Vagina (tissue), 2 donors: ENCODE data around the gene SPTLC3. TPM values are rescaled to one million over a fixed set of nuclear protein-coding genes. Genes with fewer than 3 reads are reported as not detected.

ENCODE experiments used
- DNase-seq, 2 donors: peaks; one replicate each; pipeline ENCODE4 v3.0.0-alpha.2; 2017; ENCODE audit errors: extremely low spot score in 2 of 2
- H3K27ac ChIP-seq: fragments of 200-600 bp; sonication (generic); one replicate; pipeline ENCODE4 v1.5.1; 2019
- H3K27me3 ChIP-seq: fragments of 200-600 bp; sonication (generic); one replicate; pipeline ENCODE4 v1.5.1; 2019
- H3K36me3 ChIP-seq, 2 donors: fragments of 200-600 bp; sonication (generic); one replicate each; pipeline ENCODE4 v1.5.1; 2017 to 2019
- H3K4me1 ChIP-seq: fragments of 200-600 bp; sonication (generic); one replicate; pipeline ENCODE4 v1.5.1; 2019
- H3K4me3 ChIP-seq, 2 donors: fragments of 200-600 bp; sonication (generic); 1 replicate in 1 of 2; 2 replicates in 1 of 2; pipeline ENCODE4 v1.5.1; 2016 to 2019
- H3K9me3 ChIP-seq: fragments of 200-600 bp; sonication (generic); one replicate; pipeline ENCODE4 v1.5.1; 2019
- POLR2A ChIP-seq, 2 donors: fragments of 450-650 bp; IDR thresholded peaks; one replicate each; pipeline ENCODE4 v1.6.1; 2017; ENCODE audit warnings: antibody characterized with exemption in 2 of 2, mild to moderate bottlenecking in 2 of 2, moderate library complexity in 2 of 2
- POLR2AphosphoS5 ChIP-seq, 2 donors: sonication (generic); formaldehyde crosslinking; IDR thresholded peaks; one replicate each; pipeline ENCODE4 v1.9.0; 2017; ENCODE audit warnings: antibody characterized with exemption in 2 of 2, mild to moderate bottlenecking in 2 of 2, low read depth in 1 of 2; ENCODE audit not compliant: insufficient read depth in 1 of 2
- intact Hi-C: fragments of 100-400 bp; cut with DNase I; formaldehyde crosslinking; loops from one replicate; pipeline ENCODE4 v1.15.1; 2023
- total RNA-seq: library from RNA; depleted of rRNA; stranded (reverse); fragments of >200 nt; gene quantifications from one replicate; pipeline ENCODE4 v1.2.3, GENCODE V29; 2016
- TF ChIP-seq, protein P1 (sequence below), 3 experiments: fragments of 450-650 bp in 2 of 3; fragments of 200-600 bp in 1 of 3; sonication (generic) in 1 of 3; IDR thresholded peaks; one replicate each; pipeline ENCODE4 v1.5.1; 2017 to 2019; ENCODE audit warnings: antibody characterized with exemption in 3 of 3, mild to moderate bottlenecking in 2 of 3, moderate library complexity in 2 of 3

Gene SPTLC3
- total RNA-seq, 1 donor from 2014 or later, result 5.9 TPM

DNA sequence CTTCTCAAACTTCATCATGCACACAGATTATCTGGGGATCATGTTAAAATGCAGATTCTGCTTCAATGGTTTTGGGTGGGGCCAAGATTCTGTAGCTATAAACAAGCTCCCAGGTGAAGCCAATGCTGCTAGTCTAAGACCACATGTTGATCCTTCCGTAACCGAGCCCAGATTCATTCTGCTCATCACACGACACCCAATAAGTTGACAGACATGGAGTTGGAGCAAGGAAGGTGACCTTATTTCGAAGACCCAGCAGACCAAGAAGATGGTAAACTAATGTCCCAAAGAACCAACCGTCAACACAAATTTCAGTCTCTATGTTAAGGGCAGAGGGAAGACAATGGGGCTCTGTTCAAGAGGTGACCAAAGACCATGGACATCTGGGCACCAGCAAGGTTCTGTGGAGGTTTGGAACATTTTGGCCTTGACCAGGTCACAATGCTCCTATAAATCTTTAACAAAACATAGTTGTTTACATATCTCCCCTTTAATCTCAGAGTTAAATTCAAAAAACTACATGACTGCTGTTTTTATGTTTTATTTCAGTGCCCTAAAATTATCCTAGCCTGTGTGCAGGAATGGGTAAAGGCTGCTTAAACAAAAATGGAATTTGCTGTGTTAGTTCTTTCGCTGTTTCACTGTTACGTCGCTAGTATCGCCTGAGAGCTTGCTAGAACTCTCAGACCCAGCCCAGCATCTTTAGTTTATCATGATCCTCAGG, 50.1 kb downstream of the SPTLC3 start:
- Histone ChIP-seq H3K27ac (no peak overlapping the region), H3K27me3 (no peaks in the 10 kb centered on the region), H3K36me3 (no peaks in the 10 kb centered on the region), H3K9me3 (no peaks in the 10 kb centered on the region), H3K4me3 (no peak overlapping the region), H3K4me1 (no peaks in the 10 kb centered on the region)
- intact Hi-C loops, result no loop called here
- DNase-seq, result no peak
- TF ChIP-seq POLR2AphosphoS5 (IDR thresholded peaks at IDR 0.05; ENCODE audit: insufficient read depth in 1 of 2, low read depth in 1 of 2), result no peak
- TF ChIP-seq, protein P1, sequence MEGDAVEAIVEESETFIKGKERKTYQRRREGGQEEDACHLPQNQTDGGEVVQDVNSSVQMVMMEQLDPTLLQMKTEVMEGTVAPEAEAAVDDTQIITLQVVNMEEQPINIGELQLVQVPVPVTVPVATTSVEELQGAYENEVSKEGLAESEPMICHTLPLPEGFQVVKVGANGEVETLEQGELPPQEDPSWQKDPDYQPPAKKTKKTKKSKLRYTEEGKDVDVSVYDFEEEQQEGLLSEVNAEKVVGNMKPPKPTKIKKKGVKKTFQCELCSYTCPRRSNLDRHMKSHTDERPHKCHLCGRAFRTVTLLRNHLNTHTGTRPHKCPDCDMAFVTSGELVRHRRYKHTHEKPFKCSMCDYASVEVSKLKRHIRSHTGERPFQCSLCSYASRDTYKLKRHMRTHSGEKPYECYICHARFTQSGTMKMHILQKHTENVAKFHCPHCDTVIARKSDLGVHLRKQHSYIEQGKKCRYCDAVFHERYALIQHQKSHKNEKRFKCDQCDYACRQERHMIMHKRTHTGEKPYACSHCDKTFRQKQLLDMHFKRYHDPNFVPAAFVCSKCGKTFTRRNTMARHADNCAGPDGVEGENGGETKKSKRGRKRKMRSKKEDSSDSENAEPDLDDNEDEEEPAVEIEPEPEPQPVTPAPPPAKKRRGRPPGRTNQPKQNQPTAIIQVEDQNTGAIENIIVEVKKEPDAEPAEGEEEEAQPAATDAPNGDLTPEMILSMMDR (IDR thresholded peaks at IDR 0.05), result no peak
- TF ChIP-seq POLR2A (IDR thresholded peaks at IDR 0.05), result no peak

DNA sequence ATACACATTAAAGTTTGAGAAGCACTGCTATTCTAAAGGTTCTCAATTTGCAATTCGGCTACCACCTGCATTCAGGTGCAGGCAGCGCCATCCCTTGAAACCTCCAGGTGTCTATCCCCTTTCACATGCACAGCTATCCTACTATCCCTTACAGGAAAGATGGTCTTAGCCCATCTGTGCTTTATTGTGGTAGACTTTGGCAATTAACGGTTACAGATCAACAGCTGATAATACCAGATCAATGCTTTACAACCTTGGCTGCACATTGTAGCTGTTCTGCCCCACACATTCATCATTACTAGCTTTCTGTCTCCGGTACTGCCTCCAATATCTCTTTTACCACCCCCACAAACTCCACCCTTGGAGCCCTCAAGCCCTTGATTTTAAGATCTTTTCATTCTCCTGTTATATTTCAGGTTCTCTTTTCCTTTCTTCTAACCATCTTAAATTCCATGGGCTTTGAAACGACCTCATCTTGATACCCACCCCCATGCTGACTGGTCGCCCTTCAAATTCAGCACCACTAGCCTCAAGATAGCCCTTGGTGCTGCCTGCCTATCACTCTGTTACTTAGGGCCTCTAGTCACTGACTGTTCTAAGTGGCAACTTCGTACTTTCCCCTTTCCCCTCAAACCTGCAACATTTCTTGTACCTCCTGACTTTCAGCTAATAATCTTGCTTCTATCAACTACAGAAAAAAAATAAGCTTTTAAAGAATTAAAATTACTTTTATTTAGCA, 50.8 kb downstream of the SPTLC3 start:
- H3K4me1 ChIP-seq, result no peaks in the 10 kb centered on the region
- H3K9me3 ChIP-seq, result no peaks in the 10 kb centered on the region
- H3K27me3 ChIP-seq, result no peaks in the 10 kb centered on the region
- no peak overlapping the region for H3K4me3 ChIP-seq
- intact Hi-C loops, result no loop called here
- TF ChIP-seq, protein P1 (IDR thresholded peaks at IDR 0.05), result no peak
- TF ChIP-seq POLR2AphosphoS5 (IDR thresholded peaks at IDR 0.05; ENCODE audit: insufficient read depth in 1 of 2, low read depth in 1 of 2), result no peak
- no peak for TF ChIP-seq POLR2A (IDR thresholded peaks at IDR 0.05)
- no peak overlapping the region for H3K27ac ChIP-seq
- DNase-seq, result no peak
- H3K36me3 ChIP-seq, result no peaks in the 10 kb centered on the region

DNA sequence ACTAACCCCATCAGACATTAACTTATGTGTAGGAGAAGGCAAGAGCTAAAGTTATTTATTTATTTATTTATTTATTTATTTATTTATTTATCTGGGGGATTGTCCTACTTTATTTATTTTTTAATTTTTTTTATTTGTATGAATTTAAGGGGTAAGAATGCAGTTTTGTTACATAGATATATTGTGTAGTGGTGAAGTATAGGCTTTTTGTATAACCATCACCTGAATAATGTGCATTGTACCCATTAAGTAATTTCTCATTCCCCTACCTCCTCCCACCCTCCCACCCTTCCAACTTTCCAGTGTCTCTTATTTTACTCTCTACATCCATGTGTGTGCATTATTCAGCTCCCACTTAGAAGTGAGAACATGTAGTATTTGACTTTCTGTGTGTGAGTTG, 51.6 kb downstream of the SPTLC3 start:
- TF ChIP-seq POLR2A (IDR thresholded peaks at IDR 0.05) (no peak), POLR2AphosphoS5 (IDR thresholded peaks at IDR 0.05; ENCODE audit: insufficient read depth in 1 of 2, low read depth in 1 of 2) (no peak)
- TF ChIP-seq, protein P1 (IDR thresholded peaks at IDR 0.05), result no peak
- H3K36me3 ChIP-seq, result no peaks in the 10 kb centered on the region
- no peak overlapping the region for H3K4me3 ChIP-seq
- no peaks in the 10 kb centered on the region for H3K27me3 ChIP-seq
- DNase-seq, result no peak
- H3K9me3 ChIP-seq, result no peaks in the 10 kb centered on the region
- intact Hi-C loops, result no loop called here
- no peaks in the 10 kb centered on the region for H3K4me1 ChIP-seq
- H3K27ac ChIP-seq, result no peak overlapping the region

DNA sequence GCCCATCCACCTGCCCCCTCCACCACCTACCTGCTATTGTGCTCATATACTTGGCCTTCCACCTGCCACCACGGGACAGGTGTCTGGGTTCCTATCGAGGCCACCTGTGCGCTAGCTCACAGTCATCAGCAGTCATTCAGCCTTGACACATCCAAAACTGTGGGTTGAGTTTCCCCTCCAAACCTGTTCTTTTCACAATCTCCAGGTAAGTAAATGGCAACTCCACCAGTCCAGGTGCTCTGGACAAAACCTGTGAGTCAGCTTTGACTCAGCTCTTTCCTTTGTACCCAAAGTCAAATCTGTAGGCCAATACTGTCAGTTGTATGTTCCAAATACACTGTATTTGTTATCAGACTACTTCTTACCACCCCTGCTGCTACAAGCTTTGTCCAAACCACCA, 52.6 kb downstream of the SPTLC3 start:
- H3K9me3 ChIP-seq, result no peaks in the 10 kb centered on the region
- intact Hi-C loops, result no loop called here
- no peaks in the 10 kb centered on the region for H3K4me1 ChIP-seq
- H3K36me3 ChIP-seq, result no peaks in the 10 kb centered on the region
- no peak for TF ChIP-seq POLR2AphosphoS5 (IDR thresholded peaks at IDR 0.05; ENCODE audit: insufficient read depth in 1 of 2, low read depth in 1 of 2)
- no peak overlapping the region for H3K27ac ChIP-seq
- DNase-seq, result no peak
- H3K27me3 ChIP-seq, result no peaks in the 10 kb centered on the region
- H3K4me3 ChIP-seq, result no peak overlapping the region

DNA sequence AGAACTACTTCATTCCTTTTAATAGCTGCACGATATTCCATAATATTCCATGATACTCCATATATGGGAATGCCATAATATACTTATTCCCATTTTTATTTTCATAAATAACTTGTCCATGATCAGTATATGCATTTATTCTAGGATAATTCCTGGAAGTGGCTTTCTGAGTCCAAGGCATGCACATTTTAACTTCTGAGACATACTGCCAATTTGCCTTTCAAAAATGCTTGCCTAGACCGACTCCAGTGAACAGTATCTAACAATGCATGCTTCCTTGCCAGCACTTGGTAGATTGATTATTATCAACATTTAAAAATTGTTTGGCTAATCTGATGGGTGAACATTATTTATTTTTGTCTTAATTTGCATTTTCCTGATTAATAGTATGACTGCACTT, 54.0 kb downstream of the SPTLC3 start:
- no peaks in the 10 kb centered on the region for H3K9me3 ChIP-seq
- no peak for DNase-seq
- no peaks in the 10 kb centered on the region for H3K36me3 ChIP-seq
- no peak overlapping the region for H3K4me3 ChIP-seq
- no peaks in the 10 kb centered on the region for H3K27me3 ChIP-seq
- H3K4me1 ChIP-seq, result no peaks in the 10 kb centered on the region
- intact Hi-C loops, result no loop called here
- no peak overlapping the region for H3K27ac ChIP-seq
- no peak for TF ChIP-seq POLR2A (IDR thresholded peaks at IDR 0.05)
- TF ChIP-seq POLR2AphosphoS5 (IDR thresholded peaks at IDR 0.05; ENCODE audit: insufficient read depth in 1 of 2, low read depth in 1 of 2), result no peak
- TF ChIP-seq, protein P1 (IDR thresholded peaks at IDR 0.05), result no peak
